Erythroblast (primary cell): ENCODE results near the gene STIM1.
A peak's percentile ranks its signal among the peaks of the same experiment; 100 is the strongest.

Experiments
- DNase-seq, 2 experiments: peaks; one replicate each; lab custom pipeline; 2025; lab: John Stamatoyannopoulos, UW
- GATA1 ChIP-seq: IDR thresholded peaks from 2 replicates; pipeline ENCODE4 v1.6.1; 2011; ENCODE audit warnings: low read depth, mild to moderate bottlenecking, control low read depth, low read length, moderate library complexity
- POLR2A ChIP-seq: IDR thresholded peaks from 2 replicates; pipeline ENCODE4 v1.6.1; 2011; ENCODE audit warnings: mild to moderate bottlenecking, low read length

Gene STIM1

GRCh38 chr11:3933165-3933628 is 77.7 kb downstream of the STIM1 start:
- DNase-seq = no peak
- no peak for TF ChIP-seq GATA1
- TF ChIP-seq POLR2A = no peak

DNA sequence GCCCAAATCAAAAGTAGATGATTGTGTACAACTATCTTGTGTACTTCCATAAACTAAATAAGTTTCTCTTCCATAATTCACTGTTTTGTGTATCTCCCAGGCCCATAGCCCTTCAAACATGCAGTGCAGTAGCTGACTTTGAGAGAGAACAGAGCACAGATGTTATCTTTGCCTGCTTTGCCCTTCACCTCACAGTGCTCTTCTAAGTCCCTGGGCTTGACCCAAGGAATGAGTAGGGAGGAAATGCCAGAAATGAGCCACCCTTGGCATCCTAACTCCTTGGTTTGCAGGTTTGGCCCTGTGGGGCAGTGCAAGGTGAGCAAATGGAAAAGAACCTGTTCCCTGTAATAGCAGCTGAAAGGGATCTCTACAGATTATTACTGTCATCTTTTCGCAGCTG is 79.2 kb downstream of the STIM1 start:
- no peak for TF ChIP-seq GATA1
- no peak for TF ChIP-seq POLR2A
- no peak for DNase-seq

GRCh38 chr11:3936517-3936916 is 81.1 kb downstream of the STIM1 start:
- no peak for TF ChIP-seq GATA1
- TF ChIP-seq POLR2A = no peak

DNA sequence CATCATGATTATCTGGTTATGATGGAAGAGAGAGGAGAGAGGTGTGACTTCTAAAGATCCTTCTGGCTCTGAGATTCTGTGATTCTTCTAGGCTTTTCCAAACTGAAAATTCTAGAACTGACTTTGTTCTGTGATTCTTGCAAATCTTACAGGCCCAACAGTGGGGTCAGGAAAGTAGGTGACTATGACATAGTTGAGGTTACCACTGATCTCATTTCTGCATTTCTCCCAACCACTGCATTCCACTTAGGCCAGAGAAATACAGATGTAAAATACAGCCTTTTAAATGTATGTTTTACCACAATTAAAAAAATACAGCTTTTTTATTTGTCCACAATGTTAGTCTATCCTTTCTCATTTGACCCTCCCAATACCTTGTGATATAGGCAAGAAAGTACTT is 83.7 kb downstream of the STIM1 start:
- DNase-seq = no peak
- TF ChIP-seq GATA1 (no peak), POLR2A (no peak)

More at GRCh38 chr11:3936517-3936916, 81.1 kb downstream of the STIM1 start:
- DNase-seq = no peak

DNA sequence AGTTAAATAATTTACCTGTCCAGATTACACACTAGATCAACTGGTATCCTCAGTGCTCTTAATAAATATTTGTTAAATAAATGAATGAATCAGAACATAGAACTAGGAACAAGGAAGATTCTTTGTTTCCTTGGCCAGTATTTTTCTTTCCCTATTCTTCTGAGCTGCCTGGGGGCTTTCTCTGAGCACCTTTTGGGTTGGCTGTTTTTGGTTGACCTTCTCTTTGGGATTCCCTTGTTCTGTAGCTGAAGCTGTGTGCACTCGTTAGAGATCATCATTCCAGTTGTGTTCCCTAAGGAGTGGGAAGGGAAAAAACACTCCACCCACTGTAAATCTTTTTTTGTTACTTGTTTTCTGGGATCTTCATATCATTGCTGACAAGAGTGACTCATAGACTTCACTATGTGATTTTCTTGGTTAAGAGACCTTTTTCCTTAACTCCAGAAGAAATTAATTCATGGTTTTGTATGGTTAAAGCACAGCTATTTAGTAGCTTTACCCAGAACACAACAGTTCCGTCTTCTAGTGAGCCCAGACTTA is 84.3 kb downstream of the STIM1 start:
- no peak for TF ChIP-seq GATA1
- TF ChIP-seq POLR2A = no peak
- no peak for DNase-seq

- TF ChIP-seq POLR2A (no peak), GATA1 (no peak)
- DNase-seq = no peak
Measured at GRCh38 chr11:3942160-3942955, 86.9 kb downstream of the STIM1 start.

DNA sequence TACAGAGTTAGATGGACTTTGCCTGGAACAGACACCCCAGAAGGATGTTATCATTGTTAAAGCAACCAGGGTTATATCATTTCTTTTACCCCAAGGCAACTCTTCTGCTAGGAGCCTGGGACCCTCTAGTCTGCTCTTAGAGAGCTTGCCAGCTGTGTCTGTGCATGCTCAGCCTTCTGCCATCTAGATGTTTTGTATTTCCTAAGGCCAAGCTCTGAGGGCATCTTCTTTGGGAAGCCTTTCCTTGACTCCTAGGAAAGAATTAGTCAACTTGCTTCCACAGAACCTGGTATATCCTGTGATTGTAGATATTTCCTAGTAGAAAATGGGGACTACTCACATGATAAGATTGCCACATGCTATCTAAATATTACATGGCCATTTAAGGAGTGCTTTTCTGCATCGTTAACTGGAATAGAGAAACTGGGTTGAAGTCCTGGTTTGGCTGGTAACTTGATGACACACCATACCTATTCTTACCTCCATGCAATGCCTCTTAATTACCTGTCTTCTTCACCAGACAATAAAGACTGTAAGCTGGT is 87.6 kb downstream of the STIM1 start:
- no peak for DNase-seq
- TF ChIP-seq GATA1 (no peak), POLR2A (no peak)

GRCh38 chr11:3944198-3944597 is 88.7 kb downstream of the STIM1 start:
- DNase-seq = no peak
- TF ChIP-seq POLR2A = no peak
- no peak for TF ChIP-seq GATA1

GRCh38 chr11:3946455-3947017 is 91.1 kb downstream of the STIM1 start:
- TF ChIP-seq POLR2A (no peak), GATA1 (no peak)
- no peak for DNase-seq

DNA sequence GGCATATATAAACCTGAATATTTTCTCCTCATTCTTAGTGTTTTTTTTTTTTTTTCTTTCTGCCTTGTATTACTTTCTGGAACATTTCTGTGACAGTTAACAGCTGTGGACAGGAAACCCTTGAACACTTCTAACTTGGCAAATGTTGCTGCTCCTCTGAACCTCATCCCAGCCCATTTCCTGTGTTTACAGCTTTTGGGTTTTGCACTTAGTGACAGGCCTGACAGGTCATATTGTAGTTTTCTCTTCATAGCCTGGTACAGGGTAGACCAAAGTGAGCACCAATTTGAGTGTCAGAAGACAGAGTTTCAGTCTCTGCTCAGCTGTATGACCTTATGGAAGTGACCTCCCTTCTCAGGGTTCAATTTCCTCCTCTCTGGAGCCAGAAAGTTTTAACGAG is 91.6 kb downstream of the STIM1 start:
- DNase-seq = no peak
- TF ChIP-seq POLR2A (no peak), GATA1 (no peak)

DNA sequence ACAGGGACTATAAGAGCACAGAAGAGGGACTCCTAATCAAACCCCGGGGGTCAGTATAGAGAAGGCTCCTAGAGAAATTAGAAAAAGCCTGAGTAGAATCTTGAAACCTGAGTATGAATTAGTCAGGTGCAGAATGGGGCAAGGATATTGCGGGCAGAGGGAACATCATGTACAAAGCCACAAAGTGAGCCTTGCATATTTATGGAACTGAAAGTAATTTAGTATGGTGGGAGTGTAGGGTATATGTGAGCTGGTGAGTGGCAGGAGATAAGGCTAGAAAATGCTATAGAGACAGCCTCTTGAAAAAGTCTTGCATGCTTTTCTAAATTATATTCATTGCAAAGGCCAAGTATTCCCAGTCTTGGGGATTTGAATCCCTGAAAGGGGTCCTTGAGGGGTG is 93.7 kb downstream of the STIM1 start:
- TF ChIP-seq POLR2A (no peak), GATA1 (no peak)
- DNase-seq = no peak

GRCh38 chr11:3950996-3951660 is 95.7 kb downstream of the STIM1 start:
- peak in 1 of 2 experiments; percentile 72 for DNase-seq
- no peak for TF ChIP-seq GATA1
- TF ChIP-seq POLR2A = no peak

DNA sequence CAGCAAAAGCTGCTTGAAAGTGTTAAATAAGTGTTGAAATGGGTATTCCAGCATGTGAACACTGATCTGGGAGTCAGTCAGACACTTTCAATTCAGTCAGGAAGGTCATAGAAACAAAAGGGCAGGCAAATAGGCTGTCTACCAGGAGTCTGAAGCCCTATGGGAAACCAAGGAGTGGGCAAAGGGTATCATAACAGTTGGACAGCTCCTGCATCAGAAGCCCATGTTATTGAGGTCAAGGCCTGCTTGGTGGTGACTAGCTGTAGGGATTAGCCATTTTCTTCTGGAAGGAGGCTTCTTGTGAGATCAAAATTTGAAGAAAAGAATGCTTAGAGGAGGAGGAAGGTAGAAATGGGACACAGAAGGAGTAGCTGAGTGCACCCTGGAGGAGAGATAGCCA is 97.3 kb downstream of the STIM1 start:
- TF ChIP-seq POLR2A (no peak), GATA1 (no peak)
- DNase-seq = no peak
